Measurements from ENCODE around the gene BIRC7.

BIRC7 gene

DNA sequence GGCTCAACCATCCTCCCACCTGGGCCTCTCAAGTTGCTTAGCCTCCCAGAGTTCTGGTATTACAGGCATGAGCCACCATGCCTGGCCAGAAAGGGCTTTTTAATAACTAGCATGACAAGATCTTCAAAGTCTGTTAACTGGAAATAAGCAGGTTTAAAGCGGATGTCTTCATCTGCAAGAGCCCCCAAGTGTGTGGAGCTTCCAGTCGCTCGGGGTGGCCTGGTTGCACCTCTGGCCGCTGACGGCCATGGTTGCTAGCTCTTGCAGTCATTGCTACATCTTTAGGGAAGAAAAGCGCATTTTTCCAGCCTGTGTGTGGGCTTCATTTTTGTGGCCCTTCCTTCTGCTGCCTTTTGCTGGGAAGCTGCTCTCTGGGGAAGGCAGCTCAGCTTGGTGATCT, 44.7 kb downstream of the BIRC7 start:
- no peak for DNase-seq (ENCODE audit: low read depth)
- H3K4me3 ChIP-seq (replicated peaks; ENCODE audit: low read depth, low read length), result no peak overlapping the region
- TF ChIP-seq, protein P1, sequence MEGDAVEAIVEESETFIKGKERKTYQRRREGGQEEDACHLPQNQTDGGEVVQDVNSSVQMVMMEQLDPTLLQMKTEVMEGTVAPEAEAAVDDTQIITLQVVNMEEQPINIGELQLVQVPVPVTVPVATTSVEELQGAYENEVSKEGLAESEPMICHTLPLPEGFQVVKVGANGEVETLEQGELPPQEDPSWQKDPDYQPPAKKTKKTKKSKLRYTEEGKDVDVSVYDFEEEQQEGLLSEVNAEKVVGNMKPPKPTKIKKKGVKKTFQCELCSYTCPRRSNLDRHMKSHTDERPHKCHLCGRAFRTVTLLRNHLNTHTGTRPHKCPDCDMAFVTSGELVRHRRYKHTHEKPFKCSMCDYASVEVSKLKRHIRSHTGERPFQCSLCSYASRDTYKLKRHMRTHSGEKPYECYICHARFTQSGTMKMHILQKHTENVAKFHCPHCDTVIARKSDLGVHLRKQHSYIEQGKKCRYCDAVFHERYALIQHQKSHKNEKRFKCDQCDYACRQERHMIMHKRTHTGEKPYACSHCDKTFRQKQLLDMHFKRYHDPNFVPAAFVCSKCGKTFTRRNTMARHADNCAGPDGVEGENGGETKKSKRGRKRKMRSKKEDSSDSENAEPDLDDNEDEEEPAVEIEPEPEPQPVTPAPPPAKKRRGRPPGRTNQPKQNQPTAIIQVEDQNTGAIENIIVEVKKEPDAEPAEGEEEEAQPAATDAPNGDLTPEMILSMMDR (IDR thresholded peaks at IDR 0.05; ENCODE audit: low read length, missing control alignments), result no peak

DNA sequence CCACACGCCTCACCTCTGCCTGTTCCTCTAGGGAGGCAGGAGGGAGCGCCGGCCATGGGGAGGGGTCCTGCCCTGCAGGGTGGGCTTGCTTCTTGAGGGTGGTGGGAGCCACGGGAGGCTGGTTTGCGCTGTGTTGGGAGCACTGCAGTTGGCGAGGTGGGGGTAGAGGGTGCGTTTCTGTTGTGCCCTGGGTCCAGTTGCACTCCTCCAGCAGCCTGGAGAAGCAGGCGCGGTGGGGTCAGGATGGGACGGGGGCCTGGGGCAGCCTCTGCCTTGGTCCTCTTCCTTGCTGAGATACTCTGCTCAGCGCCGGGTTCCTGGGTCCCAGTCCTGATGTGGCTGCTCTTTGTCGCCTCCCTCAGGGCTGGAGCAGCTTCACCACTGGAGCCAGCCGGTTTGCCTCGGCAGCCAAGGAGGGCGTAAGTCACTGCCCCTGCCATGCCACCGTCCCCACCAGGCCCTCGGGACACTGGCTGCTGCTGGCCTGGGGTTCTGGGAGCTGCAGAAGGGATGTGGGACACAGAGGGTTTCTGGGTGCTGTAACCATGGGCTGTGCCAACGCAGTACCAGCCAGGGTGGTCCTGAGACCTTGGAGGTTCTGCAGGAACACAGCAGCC, 45.3 kb downstream of the BIRC7 start:
- TF ChIP-seq, protein P1 (IDR thresholded peaks at IDR 0.05; ENCODE audit: low read length, missing control alignments), result peak; percentile 30
- H3K4me3 ChIP-seq (replicated peaks; ENCODE audit: low read depth, low read length), result no peak overlapping the region
- no peak for DNase-seq (ENCODE audit: low read depth)

DNA sequence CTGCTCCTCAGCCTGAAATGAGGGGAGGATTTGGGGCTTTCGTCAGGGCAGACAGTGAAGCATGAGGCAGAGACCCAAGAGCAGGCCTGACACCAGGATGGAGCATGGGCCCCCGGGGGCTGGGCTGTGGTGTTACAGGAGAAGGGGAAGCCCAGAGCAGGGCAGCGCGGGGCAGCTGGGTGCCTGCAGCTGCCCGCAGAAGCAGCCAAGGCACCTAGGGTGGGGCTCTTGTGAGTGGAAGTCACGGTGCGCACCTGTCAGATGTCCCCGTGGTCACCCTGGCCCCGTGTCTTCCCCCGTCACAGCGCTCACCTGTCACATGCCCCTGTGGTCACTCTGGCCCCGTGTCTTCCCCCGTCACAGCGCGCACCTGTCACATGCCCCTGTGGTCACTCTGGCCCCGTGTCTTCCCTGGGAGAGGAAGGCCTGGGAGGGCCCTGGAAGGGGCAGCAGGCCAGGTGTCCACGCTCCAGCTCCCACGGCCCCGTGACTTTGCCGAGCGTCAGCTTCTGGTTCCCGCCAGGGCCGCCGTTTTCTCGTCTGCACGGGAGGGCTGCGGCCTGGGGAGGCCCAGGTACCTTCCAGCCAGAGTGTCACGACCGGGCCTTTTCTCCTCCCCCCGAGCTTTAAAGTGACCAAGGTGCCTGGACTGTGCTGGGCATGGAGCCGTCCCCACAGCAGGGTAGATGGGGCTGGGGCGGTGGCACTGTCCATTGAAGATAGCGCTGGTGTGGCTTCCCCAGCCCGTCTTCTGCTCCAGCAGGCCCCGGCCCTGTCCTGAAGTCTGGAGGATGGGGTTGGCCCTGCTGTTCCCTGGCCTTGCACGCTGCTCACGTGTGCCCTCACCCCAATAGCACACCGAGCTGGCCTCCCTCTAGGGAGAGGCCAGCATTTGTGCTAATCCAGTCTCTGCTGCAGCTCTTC, 46.3 kb downstream of the BIRC7 start:
- H3K4me3 ChIP-seq (replicated peaks; ENCODE audit: low read depth, low read length), result no peak overlapping the region
- DNase-seq (ENCODE audit: low read depth), result no peak
- TF ChIP-seq, protein P1 (IDR thresholded peaks at IDR 0.05; ENCODE audit: low read length, missing control alignments), result no peak

DNA sequence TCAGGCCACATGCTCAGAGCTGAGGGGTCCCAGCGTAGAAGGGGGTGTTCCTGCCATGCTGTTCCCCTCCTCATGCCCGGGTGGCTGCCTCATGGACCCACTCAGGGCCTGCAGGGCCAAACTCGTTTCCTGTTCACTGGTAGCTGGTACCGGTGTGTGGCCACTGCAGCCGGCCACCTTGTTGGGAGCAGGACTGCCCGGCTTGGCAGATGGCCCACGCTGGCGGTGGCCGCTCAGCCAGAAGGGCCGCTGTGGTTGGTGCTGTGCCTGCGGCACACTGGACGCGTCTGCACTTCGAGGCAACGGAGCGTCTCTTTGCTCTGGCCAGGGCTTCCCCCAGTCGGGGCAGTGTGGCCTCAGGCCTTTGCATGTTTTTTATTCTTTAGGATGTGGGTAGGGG, 47.2 kb downstream of the BIRC7 start:
- no peak for DNase-seq (ENCODE audit: low read depth)
- TF ChIP-seq, protein P1 (IDR thresholded peaks at IDR 0.05; ENCODE audit: low read length, missing control alignments), result no peak
- H3K4me3 ChIP-seq (replicated peaks; ENCODE audit: low read depth, low read length), result no peak overlapping the region

DNA sequence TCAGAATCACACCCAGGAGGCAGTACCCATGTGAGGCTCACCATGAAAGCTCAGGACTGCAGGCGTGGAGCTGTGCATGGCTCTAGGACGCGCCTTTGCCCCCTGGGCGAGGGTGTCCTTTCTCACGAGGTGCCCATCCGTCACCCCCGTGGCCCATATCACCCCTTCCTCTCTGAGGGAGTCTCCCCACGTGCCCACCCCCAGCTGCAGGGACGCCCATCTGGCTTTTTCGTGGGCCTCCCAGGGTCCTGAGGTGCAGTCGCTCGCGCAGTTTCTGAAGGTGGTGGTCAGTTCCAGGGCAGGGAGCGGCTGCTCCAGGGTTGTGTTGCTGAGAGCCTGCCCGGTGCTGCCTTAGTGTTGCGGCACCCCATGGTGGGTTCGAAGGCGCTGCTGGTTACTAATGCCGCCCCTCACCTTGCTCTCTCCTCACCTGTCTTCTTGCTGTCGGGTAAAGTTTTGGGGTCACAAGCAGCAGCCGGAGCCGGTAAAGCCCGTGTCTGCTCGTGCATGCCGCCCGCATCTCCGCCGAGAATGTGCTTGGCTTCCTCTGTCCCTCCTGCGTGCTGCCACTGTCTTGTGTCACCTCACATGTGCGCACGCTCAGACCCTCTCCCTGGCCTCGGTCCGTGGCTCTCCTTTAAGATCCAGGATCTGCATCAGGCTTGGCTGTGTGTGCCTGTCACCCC, 47.8 kb downstream of the BIRC7 start:
- H3K4me3 ChIP-seq (replicated peaks; ENCODE audit: low read depth, low read length), result no peak overlapping the region
- no peak for DNase-seq (ENCODE audit: low read depth)
- TF ChIP-seq, protein P1 (IDR thresholded peaks at IDR 0.05; ENCODE audit: low read length, missing control alignments), result no peak

DNA sequence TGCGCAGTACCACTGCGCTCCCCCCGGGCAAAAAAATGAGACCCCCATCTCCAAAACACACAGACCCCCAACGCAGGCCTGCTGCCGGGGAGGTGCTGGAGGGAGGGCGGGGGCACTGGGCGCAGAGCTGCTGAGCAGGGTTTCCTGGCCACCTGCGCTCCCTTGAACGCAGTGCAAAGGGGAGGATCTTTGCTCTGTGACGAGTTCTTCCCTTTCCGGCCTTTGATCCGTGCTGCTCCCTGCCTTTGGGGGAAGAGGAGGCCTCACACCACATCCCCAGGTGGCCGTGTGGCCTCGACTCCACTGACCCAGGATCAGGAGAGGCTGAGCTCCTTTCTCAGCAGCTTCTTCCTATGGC, 48.4 kb downstream of the BIRC7 start:
- TF ChIP-seq, protein P1 (IDR thresholded peaks at IDR 0.05; ENCODE audit: low read length, missing control alignments), result no peak
- H3K4me3 ChIP-seq (replicated peaks; ENCODE audit: low read depth, low read length), result no peak overlapping the region
- no peak for DNase-seq (ENCODE audit: low read depth)
